IMR-90 (cell line): ENCODE data around the gene MTURN. TPM values are rescaled to one million over a fixed set of nuclear protein-coding genes. Genes with fewer than 3 reads are reported as not detected.

Experiments used
- ATAC-seq: fragments of 200-7000 bp; cut with Tn5 transposase; 2 replicates; pipeline ENCODE4 v1.9.1; 2020; ENCODE audit warnings: low read depth, mild to moderate bottlenecking, moderate library complexity
- BruUV-seq: library from RNA; stranded (reverse); fragments of 400-500 nt; replicated peaks from 2 replicates; lab custom pipeline; 2021; lab: Mats Ljungman, UMichigan
- CTCF ChIA-PET: fragments of 300-600 bp; formaldehyde crosslinking; extraction: SDS; loops from one replicate; lab custom pipeline; 2021; ENCODE audit warnings: antibody characterized with exemption; lab: Yijun Ruan, JAX
- POLR2A ChIA-PET: fragments of 300-600 bp; sonication (Branson Sonifier 250); formaldehyde crosslinking; loops from one replicate; lab custom pipeline; 2022; ENCODE audit warnings: antibody characterized with exemption; ENCODE audit not compliant: unreplicated experiment; lab: Charles Lee
- DNase-seq: peaks from one replicate; pipeline ENCODE4 v3.0.0; 2013
- H2AFZ ChIP-seq: replicated peaks from 2 replicates; pipeline ENCODE3; 2013; ENCODE audit warnings: low read length, mild to moderate bottlenecking; ENCODE audit not compliant: poor library complexity
- H2AK5ac ChIP-seq: 2 replicates; pipeline ENCODE4 v1.6.1; 2013; ENCODE audit warnings: low read depth, low read length, inconsistent platforms
- H2AK9ac ChIP-seq: replicated peaks from 2 replicates; pipeline ENCODE3; 2013; ENCODE audit warnings: mild to moderate bottlenecking, low read depth, low read length, moderate library complexity; ENCODE audit not compliant: poor library complexity
- H2BK120ac ChIP-seq: 2 replicates; pipeline ENCODE4 v1.6.1; 2013; ENCODE audit warnings: low read depth, low read length, inconsistent platforms
- H2BK15ac ChIP-seq: 3 replicates; pipeline ENCODE4 v1.6.1; 2013; ENCODE audit warnings: low read depth, low read length, inconsistent platforms
- H2BK20ac ChIP-seq: 2 replicates; pipeline ENCODE4 v1.6.1; 2013; ENCODE audit warnings: low read depth, mild to moderate bottlenecking, inconsistent platforms, low read length, moderate library complexity
- H2BK5ac ChIP-seq: 2 replicates; pipeline ENCODE4 v1.6.1; 2013; ENCODE audit warnings: mild to moderate bottlenecking, low read depth, low read length, inconsistent platforms; ENCODE audit not compliant: poor library complexity, severe bottlenecking
- H3K14ac ChIP-seq: replicated peaks from 2 replicates; pipeline ENCODE4 v1.6.1; 2013; ENCODE audit warnings: low read depth, low read length, inconsistent platforms
- H3K18ac ChIP-seq: 2 replicates; pipeline ENCODE4 v1.6.1; 2013; ENCODE audit warnings: low read depth, low read length, control low read depth
- H3K23ac ChIP-seq: 2 replicates; pipeline ENCODE4 v1.6.1; 2013; ENCODE audit warnings: low read depth, low read length, inconsistent platforms
- H3K27ac ChIP-seq: 2 replicates; pipeline ENCODE4 v1.5.1; 2013; ENCODE audit warnings: mild to moderate bottlenecking, control low read depth, low read length; ENCODE audit not compliant: insufficient read depth
- H3K27me3 ChIP-seq: 2 replicates; pipeline ENCODE4 v1.6.1; 2013; ENCODE audit warnings: low read length; ENCODE audit not compliant: control insufficient read depth, insufficient read depth
- H3K36me3 ChIP-seq: 2 replicates; pipeline ENCODE4 v1.6.1; 2013; ENCODE audit warnings: low read length, mixed read lengths; ENCODE audit not compliant: control insufficient read depth, insufficient read depth
- H3K4ac ChIP-seq: 2 replicates; pipeline ENCODE4 v1.6.1; 2013; ENCODE audit warnings: low read depth, low read length, inconsistent platforms
- H3K4me1 ChIP-seq: 2 replicates; pipeline ENCODE4 v1.6.1; 2013; ENCODE audit warnings: low read length, mixed read lengths; ENCODE audit not compliant: control insufficient read depth, insufficient read depth
- H3K4me2 ChIP-seq: 2 replicates; pipeline ENCODE4 v1.6.1; 2013; ENCODE audit warnings: low read depth, mild to moderate bottlenecking, control low read depth, low read length, moderate library complexity
- H3K4me3 ChIP-seq: 2 replicates; pipeline ENCODE4 v1.5.1; 2013; ENCODE audit warnings: low read depth, mild to moderate bottlenecking, control low read depth, low read length, moderate library complexity; ENCODE audit not compliant: insufficient read depth
- H3K56ac ChIP-seq: 2 replicates; pipeline ENCODE4 v1.6.1; 2013; ENCODE audit warnings: low read length, inconsistent platforms; ENCODE audit not compliant: insufficient read depth; ENCODE audit errors: extremely low read depth
- H3K79me1 ChIP-seq, 2 experiments: 2 replicates each; pipeline ENCODE4 v1.6.1; 2013; ENCODE audit warnings: low read length in 2 of 2, inconsistent platforms in 1 of 2, low read depth in 1 of 2
- H3K9ac ChIP-seq: 2 replicates; pipeline ENCODE4 v1.6.1; 2013; ENCODE audit warnings: low read depth, low read length, control low read depth
- H3K9me1 ChIP-seq: 2 replicates; pipeline ENCODE4 v1.6.1; 2013; ENCODE audit warnings: low read length, inconsistent platforms; ENCODE audit not compliant: insufficient read depth
- H3K9me3 ChIP-seq: 2 replicates; pipeline ENCODE4 v1.6.1; 2013; ENCODE audit warnings: low read length; ENCODE audit not compliant: control insufficient read depth, insufficient read depth
- H4K20me1 ChIP-seq: 2 replicates; pipeline ENCODE4 v1.6.1; 2013; ENCODE audit warnings: low read length, inconsistent platforms; ENCODE audit not compliant: insufficient read depth
- H4K5ac ChIP-seq: 2 replicates; pipeline ENCODE4 v1.6.1; 2013; ENCODE audit warnings: mild to moderate bottlenecking, low read depth, low read length, control low read depth
- H4K8ac ChIP-seq, 2 experiments: 2 replicates each; pipeline ENCODE4 v1.6.1; 2013; ENCODE audit warnings: low read depth in 2 of 2, low read length in 2 of 2, control low read depth in 1 of 2, inconsistent platforms in 1 of 2
- H4K91ac ChIP-seq: 2 replicates; pipeline ENCODE4 v1.6.1; 2013; ENCODE audit warnings: low read depth, low read length, inconsistent platforms; ENCODE audit not compliant: insufficient read depth
- CEBPB ChIP-seq: IDR thresholded peaks from 2 replicates; pipeline ENCODE4 v1.6.1; 2012; ENCODE audit warnings: low read depth, low read length, improper control_type of control experiment
- CHD1 ChIP-seq: IDR thresholded peaks from 2 replicates; pipeline ENCODE4 v1.6.1; 2012; ENCODE audit warnings: low read depth, low read length, improper control_type of control experiment
- ELK1 ChIP-seq: fragments of 150-350 bp; IDR thresholded peaks from 2 replicates; pipeline ENCODE4 v1.6.1; 2016; ENCODE audit warnings: low read depth, mild to moderate bottlenecking, low read length, moderate library complexity, borderline replicate concordance
- FOS ChIP-seq: fragments of 150-350 bp; IDR thresholded peaks from 2 replicates; pipeline ENCODE4 v1.6.1; 2016; ENCODE audit warnings: low read depth, low read length
- MAFK ChIP-seq: IDR thresholded peaks from 2 replicates; pipeline ENCODE4 v1.6.1; 2012; ENCODE audit warnings: low read depth, low read length, improper control_type of control experiment
- MAZ ChIP-seq: IDR thresholded peaks from 2 replicates; pipeline ENCODE4 v1.6.1; 2012; ENCODE audit warnings: low read depth, mild to moderate bottlenecking, low read length, improper control_type of control experiment, moderate library complexity, borderline replicate concordance
- MXI1 ChIP-seq: IDR thresholded peaks from 2 replicates; pipeline ENCODE4 v1.6.1; 2012; ENCODE audit warnings: low read depth, mild to moderate bottlenecking, low read length, moderate library complexity, borderline replicate concordance
- POLR2A ChIP-seq: IDR thresholded peaks from 2 replicates; pipeline ENCODE4 v1.6.1; 2012; ENCODE audit warnings: mild to moderate bottlenecking, low read depth, low read length
- RAD21 ChIP-seq: IDR thresholded peaks from 2 replicates; pipeline ENCODE4 v1.6.1; 2012; ENCODE audit warnings: low read length, improper control_type of control experiment
- SMC3 ChIP-seq: fragments of 150-350 bp; IDR thresholded peaks from 2 replicates; pipeline ENCODE4 v1.6.1; 2016; ENCODE audit warnings: low read depth, mild to moderate bottlenecking, antibody characterized with exemption, low read length, moderate library complexity
- USF2 ChIP-seq: fragments of 150-350 bp; IDR thresholded peaks from 2 replicates; pipeline ENCODE4 v1.6.1; 2017; ENCODE audit warnings: mild to moderate bottlenecking, antibody characterized with exemption, low read length, low read depth
- WGBS, 2 experiments: methylation state at CpG; one replicate each; pipeline versions ENCODE4 v1.1.5 to v1.1.7; 2013; ENCODE audit warnings: missing lambda C conversion rate in 2 of 2; ENCODE audit not compliant: insufficient read length in 1 of 2; ENCODE audit errors: extremely low coverage in 2 of 2; 5-methylcytosine and 5-hydroxymethylcytosine counted together
- dilution Hi-C: fragments of 300-500 bp; cut with HindIII; formaldehyde crosslinking; loops from one replicate; pipeline ENCODE4 v1.14.3; 2018; ENCODE audit warnings: low sequenced_read_pairs; ENCODE audit not compliant: unreplicated experiment
- in situ Hi-C: fragments of 300-500 bp; cut with MboI; formaldehyde crosslinking; loops from 3 replicates; pipeline ENCODE4 v1.14.3; 2019; ENCODE audit warnings: low sequenced_read_pairs, inconsistent platforms, mixed read lengths
- intact Hi-C: fragments of 100-400 bp; cut with micrococcal nuclease; formaldehyde crosslinking; loops from 2 replicates; pipeline ENCODE4 v1.10.0; 2022
- polyA plus RNA-seq, 3 experiments: library from polyadenylated mRNA; depleted of rRNA; stranded (reverse); fragments of >200 nt; gene quantifications; 2 replicates each; pipeline ENCODE4 v1.2.3, GENCODE V29; 2012; ENCODE audit warnings: low replicate concordance in 1 of 3
- total RNA-seq: library from RNA; depleted of rRNA; stranded (reverse); fragments of >200 nt; gene quantifications from 2 replicates; pipeline ENCODE4 v1.2.3, GENCODE V29; 2012
- TF ChIP-seq, protein P1 (sequence below): conservative IDR thresholded peaks from 2 replicates; pipeline ENCODE4 v1.5.1; 2012; ENCODE audit warnings: mild to moderate bottlenecking, low read depth, low read length, improper control_type of control experiment

Gene MTURN
- total and polyA plus RNA-seq, 2 of the 4 experiments (the other 2 are of a cell fraction): 2.8 to 5.6 TPM

GRCh38 chr7:30201921-30202320 is 67.1 kb downstream of the MTURN start:
- H2BK15ac ChIP-seq: no peak overlapping the region
- no peak overlapping the region for H2AK5ac ChIP-seq
- DNase-seq (no peak), ATAC-seq (no peak)
- no peak overlapping the region for H2BK120ac ChIP-seq
- H3K36me3 ChIP-seq: no peaks in the 10 kb centered on the region
- no peak overlapping the region for H2AK9ac ChIP-seq
- no peak overlapping the region for H3K27ac ChIP-seq
- peaks cover 5% of the 10 kb centered on the region for H3K27me3 ChIP-seq
- CTCF ChIA-PET: no interaction called here
- no peaks in the 10 kb centered on the region for H3K79me1 ChIP-seq
- intact Hi-C loops (no loop called here), in situ Hi-C loops (no loop called here), dilution Hi-C loops (no loop called here)
- TF ChIP-seq CHD1 (no peak), FOS (no peak), RAD21 (no peak), MAFK (no peak), SMC3 (no peak), USF2 (no peak), CEBPB (no peak), POLR2A (no peak), MXI1 (no peak), MAZ (no peak), ELK1 (no peak)
- TF ChIP-seq, protein P1, sequence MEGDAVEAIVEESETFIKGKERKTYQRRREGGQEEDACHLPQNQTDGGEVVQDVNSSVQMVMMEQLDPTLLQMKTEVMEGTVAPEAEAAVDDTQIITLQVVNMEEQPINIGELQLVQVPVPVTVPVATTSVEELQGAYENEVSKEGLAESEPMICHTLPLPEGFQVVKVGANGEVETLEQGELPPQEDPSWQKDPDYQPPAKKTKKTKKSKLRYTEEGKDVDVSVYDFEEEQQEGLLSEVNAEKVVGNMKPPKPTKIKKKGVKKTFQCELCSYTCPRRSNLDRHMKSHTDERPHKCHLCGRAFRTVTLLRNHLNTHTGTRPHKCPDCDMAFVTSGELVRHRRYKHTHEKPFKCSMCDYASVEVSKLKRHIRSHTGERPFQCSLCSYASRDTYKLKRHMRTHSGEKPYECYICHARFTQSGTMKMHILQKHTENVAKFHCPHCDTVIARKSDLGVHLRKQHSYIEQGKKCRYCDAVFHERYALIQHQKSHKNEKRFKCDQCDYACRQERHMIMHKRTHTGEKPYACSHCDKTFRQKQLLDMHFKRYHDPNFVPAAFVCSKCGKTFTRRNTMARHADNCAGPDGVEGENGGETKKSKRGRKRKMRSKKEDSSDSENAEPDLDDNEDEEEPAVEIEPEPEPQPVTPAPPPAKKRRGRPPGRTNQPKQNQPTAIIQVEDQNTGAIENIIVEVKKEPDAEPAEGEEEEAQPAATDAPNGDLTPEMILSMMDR: no peak
- POLR2A ChIA-PET: no interaction called here
- H3K4me2 ChIP-seq: no peak overlapping the region
- no peaks in the 10 kb centered on the region for H3K4me1 ChIP-seq
- H4K8ac ChIP-seq: no peak overlapping the region
- H3K9ac ChIP-seq: no peak overlapping the region
- H3K18ac ChIP-seq: no peak overlapping the region
- no peak overlapping the region for H3K4me3 ChIP-seq
- H3K14ac ChIP-seq: no peak overlapping the region
- WGBS, 2 experiments: no CpG with 5 or more reads among the region's 2 CpGs
- no peak overlapping the region for H4K91ac ChIP-seq
- BruUV-seq: no TSS peak
- peaks cover 3% of the 10 kb centered on the region for H3K9me3 ChIP-seq
- H4K5ac ChIP-seq: no peak overlapping the region
- H3K23ac ChIP-seq: no peak overlapping the region
- H3K56ac ChIP-seq: no peak overlapping the region
- no peak overlapping the region for H2BK20ac ChIP-seq
- no peaks in the 10 kb centered on the region for H3K9me1 ChIP-seq
- no peaks in the 10 kb centered on the region for H4K20me1 ChIP-seq
- no peak overlapping the region for H2AFZ ChIP-seq
- no peak overlapping the region for H2BK5ac ChIP-seq
- H3K4ac ChIP-seq: no peak overlapping the region
